Gastroesophageal sphincter (tissue), 4 donors: ENCODE data around the gene ZBTB16. TPM values are rescaled to one million over a fixed set of nuclear protein-coding genes. Genes with fewer than 3 reads are reported as not detected.

Experiments
- ATAC-seq: fragments of 150-250 bp; one replicate; pipeline ENCODE4 v1.9.1; 2016; ENCODE audit warnings: mild to moderate bottlenecking, moderate library complexity
- H3K27ac ChIP-seq, 4 donors: fragments of 200-600 bp; sonication (generic) in 3 of 4; 1 replicate in 3 of 4; 2 replicates in 1 of 4; pipeline ENCODE4 v1.5.1; 2016 to 2019
- H3K27me3 ChIP-seq: fragments of 200-600 bp; sonication (generic); one replicate; pipeline ENCODE4 v1.5.1; 2019
- H3K36me3 ChIP-seq, 2 donors: fragments of 200-600 bp; sonication (generic); one replicate each; pipeline ENCODE4 v1.5.1; 2019; ENCODE audit warnings: control low read depth in 1 of 2
- H3K4me1 ChIP-seq, 3 donors: fragments of 200-600 bp; sonication (generic); 1 replicate in 2 of 3; 2 replicates in 1 of 3; pipeline ENCODE4 v1.5.1; 2016 to 2019; ENCODE audit warnings: control low read depth in 2 of 3
- H3K4me3 ChIP-seq, 2 donors: fragments of 200-600 bp; sonication (generic); one replicate each; pipeline ENCODE4 v1.5.1; 2019; ENCODE audit warnings: mild to moderate bottlenecking in 1 of 2, moderate library complexity in 1 of 2
- H3K9me3 ChIP-seq, 3 donors: fragments of 200-600 bp; sonication (generic); one replicate each; pipeline ENCODE4 v1.5.1; 2017 to 2019; ENCODE audit warnings: control low read depth in 2 of 3
- CTCF ChIP-seq, 4 experiments: fragments of 200-600 bp in 2 of 4; fragments of 450-650 bp in 2 of 4; sonication (generic) in 1 of 4; IDR thresholded peaks; one replicate each; pipeline ENCODE4 v1.5.1; 2017 to 2019; ENCODE audit warnings: antibody characterized with exemption in 4 of 4, mild to moderate bottlenecking in 2 of 4, moderate library complexity in 2 of 4
- EP300 ChIP-seq: sonication (generic); formaldehyde crosslinking; IDR thresholded peaks from one replicate; pipeline ENCODE4 v1.6.1; 2017; ENCODE audit warnings: antibody characterized with exemption, mild to moderate bottlenecking
- POLR2A ChIP-seq, 2 donors: fragments of 450-650 bp; IDR thresholded peaks; one replicate each; pipeline ENCODE4 v1.6.1; 2017; ENCODE audit warnings: antibody characterized with exemption in 2 of 2, mild to moderate bottlenecking in 2 of 2, moderate library complexity in 1 of 2
- POLR2AphosphoS5 ChIP-seq: sonication (generic); formaldehyde crosslinking; IDR thresholded peaks from one replicate; pipeline ENCODE4 v1.6.1; 2017; ENCODE audit warnings: antibody characterized with exemption
- WGBS, 2 donors: methylation state at CpG; one replicate each; pipeline ENCODE4 v1.1.5; 2018; ENCODE audit warnings: low coverage in 1 of 2; 5-methylcytosine and 5-hydroxymethylcytosine counted together
- total RNA-seq, 4 donors: library from RNA; depleted of rRNA; stranded (reverse); fragments of >200 nt; gene quantifications; one replicate each; pipeline ENCODE4 v1.1.0, GENCODE V29; 2016

ZBTB16 gene
- total RNA-seq, 4 donors from 2014 or later: 153 to 284 (median 232) TPM

GRCh38 chr11:114031967-114032320, 27.6 kb upstream of the ZBTB16 start:
- no peak overlapping the region for H3K4me3 ChIP-seq
- no peak for TF ChIP-seq POLR2AphosphoS5
- no peak for TF ChIP-seq EP300
- TF ChIP-seq CTCF (IDR thresholded peaks at IDR 0.05): no peak
- no peak for TF ChIP-seq POLR2A (IDR thresholded peaks at IDR 0.05)
- no peak overlapping the region for H3K27ac ChIP-seq
- no peak for ATAC-seq
- peaks cover 9% of the 10 kb centered on the region for H3K27me3 ChIP-seq
- 100% methylated on average over 2 of the region's 5 CpGs; no CpG with 5 or more reads in 1 of the 2 donors for WGBS, 2 donors
- H3K9me3 ChIP-seq: no peaks in the 10 kb centered on the region
- H3K4me1 ChIP-seq: peaks cover 0 to 15% (median 9%) of the 10 kb centered on the region in 3 donors
- no peaks in the 10 kb centered on the region for H3K36me3 ChIP-seq

- Histone ChIP-seq H3K9me3 (no peaks in the 10 kb centered on the region), H3K4me1 (peaks cover 0 to 17% (median 9%) of the 10 kb centered on the region in 3 donors), H3K36me3 (no peaks in the 10 kb centered on the region), H3K27ac (no peak overlapping the region), H3K27me3 (peaks cover 9% of the 10 kb centered on the region), H3K4me3 (no peak overlapping the region)
- no peak for ATAC-seq
- no peak for TF ChIP-seq POLR2A (IDR thresholded peaks at IDR 0.05)
- no peak for TF ChIP-seq CTCF (IDR thresholded peaks at IDR 0.05)
- TF ChIP-seq POLR2AphosphoS5: no peak
- no peak for TF ChIP-seq EP300
- WGBS, 2 donors: 97 to 100% methylated on average over 3 of the region's 5 CpGs
These were observed 26.4 kb upstream of the ZBTB16 start for GRCh38 chr11:114033066-114033465.

GRCh38 chr11:114033572-114033971, 25.9 kb upstream of the ZBTB16 start:
- H3K4me1 ChIP-seq: peaks cover 0 to 17% (median 9%) of the 10 kb centered on the region in 3 donors
- H3K27me3 ChIP-seq: peaks cover 4% of the 10 kb centered on the region
- H3K4me3 ChIP-seq: no peak overlapping the region
- TF ChIP-seq POLR2AphosphoS5 (no peak), CTCF (IDR thresholded peaks at IDR 0.05) (no peak), POLR2A (IDR thresholded peaks at IDR 0.05) (no peak), EP300 (no peak)
- H3K36me3 ChIP-seq: no peaks in the 10 kb centered on the region
- no peak for ATAC-seq
- 100% methylated on average over 1 of the region's 2 CpGs; no CpG with 5 or more reads in 1 of the 2 donors for WGBS, 2 donors
- H3K9me3 ChIP-seq: no peaks in the 10 kb centered on the region
- no peak overlapping the region for H3K27ac ChIP-seq

- ATAC-seq: no peak
- Histone ChIP-seq H3K36me3 (no peaks in the 10 kb centered on the region), H3K4me3 (no peak overlapping the region), H3K27me3 (peaks cover 4% of the 10 kb centered on the region), H3K9me3 (no peaks in the 10 kb centered on the region), H3K4me1 (peaks cover 0 to 17% (median 9%) of the 10 kb centered on the region in 3 donors), H3K27ac (no peak overlapping the region)
- TF ChIP-seq POLR2A (IDR thresholded peaks at IDR 0.05) (no peak), EP300 (no peak), POLR2AphosphoS5 (no peak), CTCF (IDR thresholded peaks at IDR 0.05) (no peak)
- 80 to 84% methylated on average over 1 to 10 of the region's 11 CpGs for WGBS, 2 donors
These were observed 24.6 kb upstream of the ZBTB16 start for GRCh38 chr11:114034956-114035355.

GRCh38 chr11:114036147-114036811, 23.2 kb upstream of the ZBTB16 start:
- H3K4me3 ChIP-seq: peak overlapping the region; percentile 31 to 47
- 20% methylated on average over 1 of the region's 37 CpGs for WGBS, 2 donors
- peak; percentile 92 for ATAC-seq
- peak overlapping the region; percentile 30 to 76 (median 70) for H3K27ac ChIP-seq
- TF ChIP-seq POLR2AphosphoS5 (peak; percentile 70), EP300 (no peak), CTCF (IDR thresholded peaks at IDR 0.05) (peak; percentile 68 to 93 (median 91)), POLR2A (IDR thresholded peaks at IDR 0.05) (no peak)
- H3K36me3 ChIP-seq: no peaks in the 10 kb centered on the region
- H3K27me3 ChIP-seq: peaks cover 4% of the 10 kb centered on the region
- peaks cover 0 to 30% (median 15%) of the 10 kb centered on the region in 3 donors for H3K4me1 ChIP-seq
- H3K9me3 ChIP-seq: no peaks in the 10 kb centered on the region
